ENCODE results near the gene WAC.

- TF ChIP-seq ZNF174 (CRISPR knock-in tag; IDR thresholded peaks at IDR 0.05) (no peak), SMARCE1 (IDR thresholded peaks at IDR 0.05) (no peak), ZNF3 (CRISPR knock-in tag; IDR thresholded peaks at IDR 0.05) (no peak), SOX6 (IDR thresholded peaks at IDR 0.05) (no peak), MEF2A (IDR thresholded peaks at IDR 0.05; ENCODE audit: control insufficient read depth, low read depth, low read length) (no peak), SMARCC2 (IDR thresholded peaks at IDR 0.05; ENCODE audit: low read depth) (no peak), MED1 (CRISPR knock-in tag; IDR thresholded peaks at IDR 0.05; ENCODE audit: borderline replicate concordance) (no peak)
- TF ChIP-seq, protein P1, sequence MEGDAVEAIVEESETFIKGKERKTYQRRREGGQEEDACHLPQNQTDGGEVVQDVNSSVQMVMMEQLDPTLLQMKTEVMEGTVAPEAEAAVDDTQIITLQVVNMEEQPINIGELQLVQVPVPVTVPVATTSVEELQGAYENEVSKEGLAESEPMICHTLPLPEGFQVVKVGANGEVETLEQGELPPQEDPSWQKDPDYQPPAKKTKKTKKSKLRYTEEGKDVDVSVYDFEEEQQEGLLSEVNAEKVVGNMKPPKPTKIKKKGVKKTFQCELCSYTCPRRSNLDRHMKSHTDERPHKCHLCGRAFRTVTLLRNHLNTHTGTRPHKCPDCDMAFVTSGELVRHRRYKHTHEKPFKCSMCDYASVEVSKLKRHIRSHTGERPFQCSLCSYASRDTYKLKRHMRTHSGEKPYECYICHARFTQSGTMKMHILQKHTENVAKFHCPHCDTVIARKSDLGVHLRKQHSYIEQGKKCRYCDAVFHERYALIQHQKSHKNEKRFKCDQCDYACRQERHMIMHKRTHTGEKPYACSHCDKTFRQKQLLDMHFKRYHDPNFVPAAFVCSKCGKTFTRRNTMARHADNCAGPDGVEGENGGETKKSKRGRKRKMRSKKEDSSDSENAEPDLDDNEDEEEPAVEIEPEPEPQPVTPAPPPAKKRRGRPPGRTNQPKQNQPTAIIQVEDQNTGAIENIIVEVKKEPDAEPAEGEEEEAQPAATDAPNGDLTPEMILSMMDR (IDR thresholded peaks at IDR 0.05 in 2 of 3, conservative IDR thresholded peaks at IDR 0.05 in 1 of 3; ENCODE audit: insufficient read depth in 2 of 3, low read depth in 1 of 3, low read length in 3 of 3), result no peak
- TF ChIP-seq, protein P2, sequence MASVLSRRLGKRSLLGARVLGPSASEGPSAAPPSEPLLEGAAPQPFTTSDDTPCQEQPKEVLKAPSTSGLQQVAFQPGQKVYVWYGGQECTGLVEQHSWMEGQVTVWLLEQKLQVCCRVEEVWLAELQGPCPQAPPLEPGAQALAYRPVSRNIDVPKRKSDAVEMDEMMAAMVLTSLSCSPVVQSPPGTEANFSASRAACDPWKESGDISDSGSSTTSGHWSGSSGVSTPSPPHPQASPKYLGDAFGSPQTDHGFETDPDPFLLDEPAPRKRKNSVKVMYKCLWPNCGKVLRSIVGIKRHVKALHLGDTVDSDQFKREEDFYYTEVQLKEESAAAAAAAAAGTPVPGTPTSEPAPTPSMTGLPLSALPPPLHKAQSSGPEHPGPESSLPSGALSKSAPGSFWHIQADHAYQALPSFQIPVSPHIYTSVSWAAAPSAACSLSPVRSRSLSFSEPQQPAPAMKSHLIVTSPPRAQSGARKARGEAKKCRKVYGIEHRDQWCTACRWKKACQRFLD (CRISPR knock-in tag; IDR thresholded peaks at IDR 0.05), result no peak
- TF ChIP-seq, protein P3, sequence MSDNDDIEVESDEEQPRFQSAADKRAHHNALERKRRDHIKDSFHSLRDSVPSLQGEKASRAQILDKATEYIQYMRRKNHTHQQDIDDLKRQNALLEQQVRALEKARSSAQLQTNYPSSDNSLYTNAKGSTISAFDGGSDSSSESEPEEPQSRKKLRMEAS (CRISPR knock-in tag; IDR thresholded peaks at IDR 0.05), result no peak
Measured at GRCh38 chr10:28631896-28632583, 99.1 kb downstream of the WAC start.

Data from K562 (cell line).